GM03348 (cell line): Measurements from ENCODE around the gene ODF2L.

Experiments
- DNase-seq: peaks from one replicate; pipeline ENCODE4 v3.0.0; 2012; ENCODE audit warnings: low spot score

The ODF2L gene, protein sequence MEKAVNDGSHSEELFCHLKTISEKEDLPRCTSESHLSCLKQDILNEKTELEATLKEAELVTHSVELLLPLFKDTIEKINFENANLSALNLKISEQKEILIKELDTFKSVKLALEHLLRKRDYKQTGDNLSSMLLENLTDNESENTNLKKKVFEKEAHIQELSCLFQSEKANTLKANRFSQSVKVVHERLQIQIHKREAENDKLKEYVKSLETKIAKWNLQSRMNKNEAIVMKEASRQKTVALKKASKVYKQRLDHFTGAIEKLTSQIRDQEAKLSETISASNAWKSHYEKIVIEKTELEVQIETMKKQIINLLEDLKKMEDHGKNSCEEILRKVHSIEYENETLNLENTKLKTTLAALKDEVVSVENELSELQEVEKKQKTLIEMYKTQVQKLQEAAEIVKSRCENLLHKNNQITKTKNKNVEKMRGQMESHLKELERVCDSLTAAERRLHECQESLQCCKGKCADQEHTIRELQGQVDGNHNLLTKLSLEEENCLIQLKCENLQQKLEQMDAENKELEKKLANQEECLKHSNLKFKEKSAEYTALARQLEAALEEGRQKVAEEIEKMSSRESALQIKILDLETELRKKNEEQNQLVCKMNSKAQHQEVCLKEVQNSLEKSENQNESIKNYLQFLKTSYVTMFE

GRCh38 chr1:86395751-86396497, at the start of gene ODF2L:
ODF2L (minus strand) TSS chr1:86396323; CDS start chr1:86387027, 9,296 bp downstream.
- peak; percentile 96 for DNase-seq

DNA sequence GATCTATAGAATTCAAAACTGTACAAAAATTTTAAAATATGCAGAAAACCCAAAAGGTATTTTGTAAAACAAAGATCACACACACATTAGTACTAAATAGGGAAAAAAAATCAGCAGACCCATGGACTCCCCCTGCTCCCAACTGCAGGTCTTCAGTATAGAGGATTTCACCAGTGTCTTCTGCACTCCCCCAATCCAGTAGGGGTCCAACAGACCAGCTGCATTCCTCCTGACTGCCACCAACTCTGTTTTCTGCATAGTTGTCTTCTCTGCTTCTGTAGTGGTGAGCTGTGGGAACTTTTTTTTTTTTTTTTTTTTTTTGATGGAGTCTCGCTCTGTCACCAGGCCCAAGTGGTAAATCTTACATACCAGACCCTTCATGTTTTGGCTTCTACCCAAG, 49.8 kb upstream of the ODF2L start:
- DNase-seq: no peak

DNA sequence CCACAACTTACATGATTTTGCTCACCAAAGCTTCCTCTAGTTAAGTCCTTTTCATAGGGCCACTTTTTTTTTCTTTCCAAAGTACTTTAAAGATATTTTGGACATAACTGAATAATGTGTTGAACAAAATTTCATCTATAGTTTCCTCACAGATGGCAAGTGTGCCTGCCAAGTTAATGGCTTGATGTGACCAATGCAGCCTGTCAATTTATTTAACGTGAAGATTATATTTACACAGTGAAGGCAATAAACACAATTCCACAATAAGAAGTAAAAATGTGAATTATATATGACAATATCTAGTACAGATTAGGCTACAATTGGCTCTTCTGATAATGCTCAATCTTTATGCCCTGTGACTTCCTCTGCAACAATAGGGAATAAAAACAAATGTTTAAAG, 45.9 kb upstream of the ODF2L start:
- no peak for DNase-seq

DNA sequence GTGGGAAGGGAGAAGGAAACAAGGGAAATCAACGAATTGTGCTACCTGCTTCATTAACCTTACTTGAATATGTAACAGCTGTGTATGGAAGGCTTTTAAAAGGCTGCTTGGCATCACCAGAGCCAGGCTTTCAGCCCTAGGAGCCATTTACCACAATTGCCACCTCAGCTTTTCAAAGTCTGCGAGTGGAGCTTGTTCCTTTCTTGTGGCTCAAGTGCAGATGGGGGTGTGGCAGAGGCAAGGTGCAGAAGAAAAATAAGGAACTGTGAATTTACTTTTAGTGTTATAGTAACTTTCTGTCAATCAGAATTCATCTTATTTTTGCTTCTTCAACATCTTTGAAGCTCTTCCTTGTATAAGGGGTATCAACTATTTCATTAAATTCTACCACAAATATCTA, 45.5 kb upstream of the ODF2L start:
- no peak for DNase-seq

DNA sequence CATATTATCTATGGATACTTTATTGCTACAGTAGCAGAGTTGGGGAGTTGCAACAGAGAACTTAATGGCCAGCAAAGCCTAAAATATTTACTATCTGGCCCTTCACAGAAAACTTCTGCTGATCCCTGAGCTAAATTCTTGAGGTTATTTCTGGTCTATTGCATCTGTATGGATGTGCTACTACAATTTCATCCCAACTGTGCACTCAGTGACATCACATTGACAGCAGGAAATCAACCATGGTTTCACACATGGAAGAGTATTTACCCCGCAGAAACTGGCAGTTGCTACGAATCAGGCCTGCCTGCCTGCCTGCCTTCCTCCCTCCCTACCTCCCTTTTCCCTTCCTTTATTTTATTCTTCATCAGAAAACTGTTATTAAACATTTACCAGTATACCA, 39.9 kb upstream of the ODF2L start:
- no peak for DNase-seq

DNA sequence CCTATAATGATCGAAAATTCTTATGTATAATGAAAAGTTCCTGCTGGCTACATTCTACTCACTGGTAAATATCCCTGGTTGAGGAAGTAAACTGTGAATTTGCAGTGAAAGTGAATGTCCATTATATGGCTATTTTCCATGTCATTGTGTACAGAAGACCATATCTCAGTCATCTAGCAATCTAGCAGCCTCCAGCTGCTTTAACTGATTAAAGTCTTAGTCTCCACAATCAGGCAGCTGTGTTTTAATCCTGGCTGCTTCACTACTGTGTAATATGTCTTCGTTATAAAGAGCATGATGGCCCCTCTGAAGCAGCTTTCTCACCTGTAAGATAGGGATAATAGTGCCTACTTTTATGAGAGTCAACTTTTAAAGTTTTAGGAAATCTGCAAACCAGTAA, 39.2 kb upstream of the ODF2L start:
- DNase-seq: no peak

DNA sequence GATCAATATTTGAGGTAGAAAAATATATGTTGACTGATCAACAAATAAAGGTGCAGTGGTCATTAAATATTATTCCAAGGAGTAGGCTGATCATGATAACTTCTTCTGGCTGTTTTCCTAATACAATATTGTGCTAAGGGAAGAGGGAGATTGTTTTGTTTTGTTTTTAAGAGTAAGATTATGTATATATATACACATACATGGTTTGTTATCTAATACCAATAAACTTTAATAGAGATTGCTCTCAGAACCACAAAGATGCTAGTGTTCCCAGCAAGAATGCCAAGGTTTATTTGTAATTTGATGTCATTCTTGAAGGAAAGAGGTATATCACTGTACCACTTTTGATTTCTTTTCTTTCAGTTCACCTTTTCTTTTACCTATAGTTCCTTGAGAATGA, 37.9 kb upstream of the ODF2L start:
- no peak for DNase-seq

GRCh38 chr1:86430376-86430775, 34.3 kb upstream of the ODF2L start:
- no peak for DNase-seq

- DNase-seq: peak; percentile 88
Observed at GRCh38 chr1:86429835-86430234, 33.7 kb upstream of the ODF2L start.

DNA sequence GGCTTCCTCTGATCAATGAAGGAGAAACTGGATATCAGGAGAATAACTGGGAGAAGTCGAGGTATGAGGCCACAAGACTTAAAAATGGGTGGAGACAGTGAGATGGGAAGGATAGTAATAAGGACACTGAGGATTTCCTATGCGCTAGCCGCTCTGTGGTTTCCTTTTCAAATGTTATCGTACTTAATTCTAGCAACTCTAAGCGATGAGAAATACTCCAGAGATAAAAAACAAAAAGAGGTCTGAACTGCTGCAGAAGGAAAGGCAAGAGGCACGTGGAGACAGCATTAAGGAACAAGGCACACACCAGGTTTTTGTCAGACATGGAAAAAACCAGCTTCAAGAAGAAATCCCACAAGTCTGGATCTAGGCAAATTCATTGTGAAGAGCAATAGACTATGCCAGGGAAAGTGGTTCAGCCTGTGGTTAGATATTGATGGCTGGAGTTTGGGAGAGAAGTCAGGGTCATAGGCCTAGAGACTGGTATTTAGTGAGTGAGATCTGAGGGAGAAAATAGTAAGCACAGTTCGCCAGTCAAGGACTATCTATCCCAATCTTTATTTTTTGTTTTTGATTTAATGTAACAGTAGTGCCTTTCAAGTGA, 33.1 kb upstream of the ODF2L start:
- peak; percentile 12 for DNase-seq

GRCh38 chr1:86423873-86424272, 27.8 kb upstream of the ODF2L start, which contains the start of gene CLCA2:
CLCA2 (plus strand) TSS chr1:86424171; CDS start chr1:86424248, 77 bp downstream.
- DNase-seq: no peak

- no peak for DNase-seq
Observed at GRCh38 chr1:86423473-86423872, 27.4 kb upstream of the ODF2L start.

DNA sequence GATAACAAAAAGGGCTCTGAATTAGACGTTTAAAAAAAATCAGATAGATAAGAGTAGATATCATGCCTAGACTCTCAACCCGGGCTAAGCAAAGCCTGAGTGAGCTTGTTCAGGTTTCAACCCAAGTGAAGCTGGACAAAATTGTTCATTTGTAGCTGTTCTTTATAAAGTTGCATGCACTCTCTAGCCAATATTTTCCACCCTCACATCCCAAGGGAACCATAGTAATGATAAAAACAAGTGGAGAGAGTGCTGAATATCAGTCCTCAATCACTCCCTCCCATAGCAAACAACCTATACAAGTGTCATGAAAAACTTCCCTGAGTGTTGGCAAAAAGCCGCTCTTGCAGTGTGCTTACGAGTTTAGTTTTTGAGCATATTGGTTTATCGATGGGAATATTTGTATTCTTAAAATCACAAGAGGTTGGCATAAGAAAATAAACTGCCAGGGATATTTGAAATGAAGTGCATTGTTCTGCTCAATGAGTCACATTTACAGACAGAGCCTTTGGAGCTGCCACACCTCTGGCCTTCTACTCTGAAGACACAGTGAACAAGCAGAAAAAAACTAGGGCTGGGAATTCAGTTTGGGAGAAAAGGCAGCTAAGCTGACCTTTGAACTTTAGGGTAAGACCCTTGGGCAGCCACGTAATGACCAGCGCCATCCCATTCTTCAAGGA, 25.6 kb upstream of the ODF2L start:
- DNase-seq: peak; percentile 12

- peak; percentile 26 for DNase-seq
Observed at GRCh38 chr1:86419277-86419903, 23.3 kb upstream of the ODF2L start.

DNA sequence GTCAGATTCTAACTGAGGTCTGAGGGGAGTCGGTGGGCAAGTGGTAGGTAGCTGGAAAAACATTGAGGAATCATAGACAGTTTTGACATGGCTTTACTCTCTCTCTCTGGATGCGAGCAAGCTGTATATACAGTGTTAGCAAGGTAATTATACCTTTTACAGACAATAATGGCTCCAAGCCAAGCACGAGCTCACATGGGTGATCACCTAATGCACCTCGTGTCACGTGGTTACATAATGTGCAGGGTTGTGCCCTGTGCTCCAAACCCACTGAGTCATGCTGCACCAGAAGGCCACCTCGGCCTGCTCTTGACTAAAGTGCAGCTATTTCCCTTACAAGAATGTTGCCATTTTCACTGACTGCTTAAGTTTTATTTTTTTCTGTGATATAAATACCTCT, 20.2 kb upstream of the ODF2L start:
- DNase-seq: no peak

DNA sequence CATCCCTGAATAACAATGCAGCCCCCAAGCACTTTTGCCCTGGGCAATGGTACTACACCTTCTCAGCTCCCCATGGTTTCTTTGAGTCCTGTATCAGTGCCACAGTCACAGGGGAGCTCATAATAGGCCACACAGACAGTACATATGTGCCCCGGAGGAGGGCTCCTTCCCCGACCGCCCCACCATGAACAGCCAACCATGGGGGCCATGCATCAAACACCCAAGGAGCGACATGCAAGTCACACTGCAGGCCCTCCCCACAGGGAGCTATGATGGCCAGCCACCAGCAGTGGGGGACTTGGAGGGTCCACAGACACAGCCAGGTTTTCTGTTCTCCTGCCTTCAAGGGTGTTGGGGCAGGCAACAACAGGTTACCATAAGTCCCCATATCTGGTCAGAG, 14.8 kb upstream of the ODF2L start:
- DNase-seq: no peak

- DNase-seq: peak; percentile 21
Observed at GRCh38 chr1:86409416-86410021, 13.4 kb upstream of the ODF2L start.

DNA sequence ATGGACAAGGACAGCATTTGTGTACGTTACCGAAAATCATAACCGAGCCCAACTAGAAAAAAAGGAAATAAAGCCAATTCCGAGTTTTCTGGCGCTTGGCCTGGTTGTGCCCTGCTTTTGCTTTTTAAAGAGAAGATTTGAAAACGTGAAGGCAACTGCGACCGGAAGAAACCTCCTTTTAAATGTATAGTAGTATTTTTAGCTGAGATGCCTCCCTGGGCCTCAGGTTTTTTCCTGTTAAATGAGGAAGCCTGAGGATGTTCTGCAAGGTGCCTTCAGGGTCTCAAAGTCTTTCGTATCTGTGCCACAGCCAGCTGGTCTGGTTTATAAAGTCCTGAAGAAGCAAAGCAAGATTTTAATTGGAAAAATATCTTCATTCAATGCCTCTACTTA, 371 bp upstream of the ODF2L start:
- DNase-seq: no peak

GRCh38 chr1:86394416-86394815, 1.7 kb downstream of the ODF2L start:
- DNase-seq: peak; percentile 32

- no peak for DNase-seq
Observed at GRCh38 chr1:86389307-86389706, 6.8 kb downstream of the ODF2L start.

- no peak for DNase-seq
Observed at GRCh38 chr1:86388777-86389176, 7.3 kb downstream of the ODF2L start.
